IMR-90 (cell line): Measurements from ENCODE around the gene AGBL1. TPM values are rescaled to one million over a fixed set of nuclear protein-coding genes. Genes with fewer than 3 reads are reported as not detected.

Experiments used
- ATAC-seq: fragments of 200-7000 bp; cut with Tn5 transposase; 2 replicates; pipeline ENCODE4 v1.9.1; 2020; ENCODE audit warnings: low read depth, mild to moderate bottlenecking, moderate library complexity
- BruUV-seq: library from RNA; stranded (reverse); fragments of 400-500 nt; replicated peaks from 2 replicates; lab custom pipeline; 2021; lab: Mats Ljungman, UMichigan
- CTCF ChIA-PET: fragments of 300-600 bp; formaldehyde crosslinking; extraction: SDS; loops from one replicate; lab custom pipeline; 2021; ENCODE audit warnings: antibody characterized with exemption; lab: Yijun Ruan, JAX
- POLR2A ChIA-PET: fragments of 300-600 bp; sonication (Branson Sonifier 250); formaldehyde crosslinking; loops from one replicate; lab custom pipeline; 2022; ENCODE audit warnings: antibody characterized with exemption; ENCODE audit not compliant: unreplicated experiment; lab: Charles Lee
- DNase-seq: peaks from one replicate; pipeline ENCODE4 v3.0.0; 2013
- H2AFZ ChIP-seq: replicated peaks from 2 replicates; pipeline ENCODE3; 2013; ENCODE audit warnings: low read length, mild to moderate bottlenecking; ENCODE audit not compliant: poor library complexity
- H2AK5ac ChIP-seq: 2 replicates; pipeline ENCODE4 v1.6.1; 2013; ENCODE audit warnings: low read depth, low read length, inconsistent platforms
- H2AK9ac ChIP-seq: replicated peaks from 2 replicates; pipeline ENCODE3; 2013; ENCODE audit warnings: mild to moderate bottlenecking, low read depth, low read length, moderate library complexity; ENCODE audit not compliant: poor library complexity
- H2BK120ac ChIP-seq: 2 replicates; pipeline ENCODE4 v1.6.1; 2013; ENCODE audit warnings: low read depth, low read length, inconsistent platforms
- H2BK15ac ChIP-seq: 3 replicates; pipeline ENCODE4 v1.6.1; 2013; ENCODE audit warnings: low read depth, low read length, inconsistent platforms
- H2BK20ac ChIP-seq: 2 replicates; pipeline ENCODE4 v1.6.1; 2013; ENCODE audit warnings: low read depth, mild to moderate bottlenecking, inconsistent platforms, low read length, moderate library complexity
- H2BK5ac ChIP-seq: 2 replicates; pipeline ENCODE4 v1.6.1; 2013; ENCODE audit warnings: mild to moderate bottlenecking, low read depth, low read length, inconsistent platforms; ENCODE audit not compliant: poor library complexity, severe bottlenecking
- H3K14ac ChIP-seq: replicated peaks from 2 replicates; pipeline ENCODE4 v1.6.1; 2013; ENCODE audit warnings: low read depth, low read length, inconsistent platforms
- H3K18ac ChIP-seq: 2 replicates; pipeline ENCODE4 v1.6.1; 2013; ENCODE audit warnings: low read depth, low read length, control low read depth
- H3K23ac ChIP-seq: 2 replicates; pipeline ENCODE4 v1.6.1; 2013; ENCODE audit warnings: low read depth, low read length, inconsistent platforms
- H3K27ac ChIP-seq: 2 replicates; pipeline ENCODE4 v1.5.1; 2013; ENCODE audit warnings: mild to moderate bottlenecking, control low read depth, low read length; ENCODE audit not compliant: insufficient read depth
- H3K27me3 ChIP-seq: 2 replicates; pipeline ENCODE4 v1.6.1; 2013; ENCODE audit warnings: low read length; ENCODE audit not compliant: control insufficient read depth, insufficient read depth
- H3K36me3 ChIP-seq: 2 replicates; pipeline ENCODE4 v1.6.1; 2013; ENCODE audit warnings: low read length, mixed read lengths; ENCODE audit not compliant: control insufficient read depth, insufficient read depth
- H3K4ac ChIP-seq: 2 replicates; pipeline ENCODE4 v1.6.1; 2013; ENCODE audit warnings: low read depth, low read length, inconsistent platforms
- H3K4me1 ChIP-seq: 2 replicates; pipeline ENCODE4 v1.6.1; 2013; ENCODE audit warnings: low read length, mixed read lengths; ENCODE audit not compliant: control insufficient read depth, insufficient read depth
- H3K4me2 ChIP-seq: 2 replicates; pipeline ENCODE4 v1.6.1; 2013; ENCODE audit warnings: low read depth, mild to moderate bottlenecking, control low read depth, low read length, moderate library complexity
- H3K4me3 ChIP-seq: 2 replicates; pipeline ENCODE4 v1.5.1; 2013; ENCODE audit warnings: low read depth, mild to moderate bottlenecking, control low read depth, low read length, moderate library complexity; ENCODE audit not compliant: insufficient read depth
- H3K56ac ChIP-seq: 2 replicates; pipeline ENCODE4 v1.6.1; 2013; ENCODE audit warnings: low read length, inconsistent platforms; ENCODE audit not compliant: insufficient read depth; ENCODE audit errors: extremely low read depth
- H3K79me1 ChIP-seq, 2 experiments: 2 replicates each; pipeline ENCODE4 v1.6.1; 2013; ENCODE audit warnings: low read length in 2 of 2, inconsistent platforms in 1 of 2, low read depth in 1 of 2
- H3K9ac ChIP-seq: 2 replicates; pipeline ENCODE4 v1.6.1; 2013; ENCODE audit warnings: low read depth, low read length, control low read depth
- H3K9me1 ChIP-seq: 2 replicates; pipeline ENCODE4 v1.6.1; 2013; ENCODE audit warnings: low read length, inconsistent platforms; ENCODE audit not compliant: insufficient read depth
- H3K9me3 ChIP-seq: 2 replicates; pipeline ENCODE4 v1.6.1; 2013; ENCODE audit warnings: low read length; ENCODE audit not compliant: control insufficient read depth, insufficient read depth
- H4K20me1 ChIP-seq: 2 replicates; pipeline ENCODE4 v1.6.1; 2013; ENCODE audit warnings: low read length, inconsistent platforms; ENCODE audit not compliant: insufficient read depth
- H4K5ac ChIP-seq: 2 replicates; pipeline ENCODE4 v1.6.1; 2013; ENCODE audit warnings: mild to moderate bottlenecking, low read depth, low read length, control low read depth
- H4K8ac ChIP-seq, 2 experiments: 2 replicates each; pipeline ENCODE4 v1.6.1; 2013; ENCODE audit warnings: low read depth in 2 of 2, low read length in 2 of 2, control low read depth in 1 of 2, inconsistent platforms in 1 of 2
- H4K91ac ChIP-seq: 2 replicates; pipeline ENCODE4 v1.6.1; 2013; ENCODE audit warnings: low read depth, low read length, inconsistent platforms; ENCODE audit not compliant: insufficient read depth
- BHLHE40 ChIP-seq: fragments of 150-350 bp; IDR thresholded peaks from 2 replicates; pipeline ENCODE4 v1.6.1; 2016; ENCODE audit warnings: mild to moderate bottlenecking, low read depth, low read length
- CEBPB ChIP-seq: IDR thresholded peaks from 2 replicates; pipeline ENCODE4 v1.6.1; 2012; ENCODE audit warnings: low read depth, low read length, improper control_type of control experiment
- CHD1 ChIP-seq: IDR thresholded peaks from 2 replicates; pipeline ENCODE4 v1.6.1; 2012; ENCODE audit warnings: low read depth, low read length, improper control_type of control experiment
- FOS ChIP-seq: fragments of 150-350 bp; IDR thresholded peaks from 2 replicates; pipeline ENCODE4 v1.6.1; 2016; ENCODE audit warnings: low read depth, low read length
- MAFK ChIP-seq: IDR thresholded peaks from 2 replicates; pipeline ENCODE4 v1.6.1; 2012; ENCODE audit warnings: low read depth, low read length, improper control_type of control experiment
- MAZ ChIP-seq: IDR thresholded peaks from 2 replicates; pipeline ENCODE4 v1.6.1; 2012; ENCODE audit warnings: low read depth, mild to moderate bottlenecking, low read length, improper control_type of control experiment, moderate library complexity, borderline replicate concordance
- MXI1 ChIP-seq: IDR thresholded peaks from 2 replicates; pipeline ENCODE4 v1.6.1; 2012; ENCODE audit warnings: low read depth, mild to moderate bottlenecking, low read length, moderate library complexity, borderline replicate concordance
- NFE2L2 ChIP-seq: fragments of 150-350 bp; IDR thresholded peaks from 2 replicates; pipeline ENCODE4 v1.6.1; 2016; ENCODE audit warnings: low read depth, mild to moderate bottlenecking, low read length
- POLR2A ChIP-seq: IDR thresholded peaks from 2 replicates; pipeline ENCODE4 v1.6.1; 2012; ENCODE audit warnings: mild to moderate bottlenecking, low read depth, low read length
- RAD21 ChIP-seq: IDR thresholded peaks from 2 replicates; pipeline ENCODE4 v1.6.1; 2012; ENCODE audit warnings: low read length, improper control_type of control experiment
- RCOR1 ChIP-seq: IDR thresholded peaks from 2 replicates; pipeline ENCODE4 v1.6.1; 2012; ENCODE audit warnings: mild to moderate bottlenecking, low read length, improper control_type of control experiment; ENCODE audit not compliant: insufficient replicate concordance
- RFX5 ChIP-seq: IDR thresholded peaks from 2 replicates; pipeline ENCODE4 v1.8.0; 2012; ENCODE audit warnings: low read depth, mild to moderate bottlenecking, low read length, moderate library complexity
- SMC3 ChIP-seq: fragments of 150-350 bp; IDR thresholded peaks from 2 replicates; pipeline ENCODE4 v1.6.1; 2016; ENCODE audit warnings: low read depth, mild to moderate bottlenecking, antibody characterized with exemption, low read length, moderate library complexity
- WGBS, 2 experiments: methylation state at CpG; one replicate each; pipeline versions ENCODE4 v1.1.5 to v1.1.7; 2013; ENCODE audit warnings: missing lambda C conversion rate in 2 of 2; ENCODE audit not compliant: insufficient read length in 1 of 2; ENCODE audit errors: extremely low coverage in 2 of 2; 5-methylcytosine and 5-hydroxymethylcytosine counted together
- dilution Hi-C: fragments of 300-500 bp; cut with HindIII; formaldehyde crosslinking; loops from one replicate; pipeline ENCODE4 v1.14.3; 2018; ENCODE audit warnings: low sequenced_read_pairs; ENCODE audit not compliant: unreplicated experiment
- in situ Hi-C: fragments of 300-500 bp; cut with MboI; formaldehyde crosslinking; loops from 3 replicates; pipeline ENCODE4 v1.14.3; 2019; ENCODE audit warnings: low sequenced_read_pairs, inconsistent platforms, mixed read lengths
- intact Hi-C: fragments of 100-400 bp; cut with micrococcal nuclease; formaldehyde crosslinking; loops from 2 replicates; pipeline ENCODE4 v1.10.0; 2022
- polyA plus RNA-seq, 3 experiments: library from polyadenylated mRNA; depleted of rRNA; stranded (reverse); fragments of >200 nt; gene quantifications; 2 replicates each; pipeline ENCODE4 v1.2.3, GENCODE V29; 2012; ENCODE audit warnings: low replicate concordance in 1 of 3
- total RNA-seq: library from RNA; depleted of rRNA; stranded (reverse); fragments of >200 nt; gene quantifications from 2 replicates; pipeline ENCODE4 v1.2.3, GENCODE V29; 2012
- TF ChIP-seq, protein P1 (sequence below): conservative IDR thresholded peaks from 2 replicates; pipeline ENCODE4 v1.5.1; 2012; ENCODE audit warnings: mild to moderate bottlenecking, low read depth, low read length, improper control_type of control experiment
- TF ChIP-seq, protein P2 (sequence below): fragments of 150-350 bp; IDR thresholded peaks from 2 replicates; pipeline ENCODE4 v1.6.1; 2017; ENCODE audit warnings: mild to moderate bottlenecking, antibody characterized with exemption, low read length, low read depth
- TF ChIP-seq, protein P3 (sequence below): fragments of 150-350 bp; IDR thresholded peaks from 2 replicates; pipeline ENCODE4 v1.6.1; 2016; ENCODE audit warnings: low read depth, mild to moderate bottlenecking, low read length, moderate library complexity, borderline replicate concordance

The AGBL1 gene
- total and polyA plus RNA-seq, 2 of the 4 experiments (the other 2 are of a cell fraction): not detected

DNA sequence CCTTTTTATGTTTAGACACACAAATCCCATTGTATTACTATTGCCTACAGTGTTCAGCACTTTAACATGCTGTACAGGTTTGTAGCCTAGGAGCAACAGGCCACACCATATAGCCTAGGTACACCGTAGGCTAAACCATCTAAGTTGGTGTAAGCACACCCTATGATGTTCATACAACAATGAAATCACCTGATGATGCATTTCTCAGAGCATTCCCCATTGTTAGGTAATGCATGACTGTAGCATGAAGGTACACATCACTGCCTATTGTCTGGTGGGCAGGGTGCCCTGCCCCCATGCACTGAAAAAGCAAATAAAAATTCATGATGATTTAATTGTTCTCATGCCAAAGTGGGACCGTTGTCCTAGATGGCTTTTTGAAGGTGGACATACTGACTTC, 183.6 kb downstream of the AGBL1 start:
- no peak overlapping the region for H3K18ac ChIP-seq
- H4K5ac ChIP-seq: no peak overlapping the region
- no peak overlapping the region for H3K4me2 ChIP-seq
- dilution Hi-C loops: no loop called here
- no peaks in the 10 kb centered on the region for H3K36me3 ChIP-seq
- in situ Hi-C loops: no loop called here
- H3K14ac ChIP-seq: no peak overlapping the region
- H2AFZ ChIP-seq: no peak overlapping the region
- no peak overlapping the region for H2BK20ac ChIP-seq
- no peak overlapping the region for H2AK5ac ChIP-seq
- intact Hi-C loops: no loop called here
- H2AK9ac ChIP-seq: no peak overlapping the region
- DNase-seq (no peak), ATAC-seq (no peak)
- WGBS, 2 experiments: no CpG with 5 or more reads among the region's 2 CpGs
- H3K9me1 ChIP-seq: no peaks in the 10 kb centered on the region
- ChIA-PET POLR2A (no interaction called here), CTCF (no interaction called here)
- no peaks in the 10 kb centered on the region for H3K27me3 ChIP-seq
- no peak overlapping the region for H2BK15ac ChIP-seq
- H2BK120ac ChIP-seq: no peak overlapping the region
- no peaks in the 10 kb centered on the region for H3K4me1 ChIP-seq
- no peak overlapping the region for H3K9ac ChIP-seq
- H2BK5ac ChIP-seq: no peak overlapping the region
- BruUV-seq: no TSS peak
- no peak overlapping the region for H3K4me3 ChIP-seq
- TF ChIP-seq, protein P1, sequence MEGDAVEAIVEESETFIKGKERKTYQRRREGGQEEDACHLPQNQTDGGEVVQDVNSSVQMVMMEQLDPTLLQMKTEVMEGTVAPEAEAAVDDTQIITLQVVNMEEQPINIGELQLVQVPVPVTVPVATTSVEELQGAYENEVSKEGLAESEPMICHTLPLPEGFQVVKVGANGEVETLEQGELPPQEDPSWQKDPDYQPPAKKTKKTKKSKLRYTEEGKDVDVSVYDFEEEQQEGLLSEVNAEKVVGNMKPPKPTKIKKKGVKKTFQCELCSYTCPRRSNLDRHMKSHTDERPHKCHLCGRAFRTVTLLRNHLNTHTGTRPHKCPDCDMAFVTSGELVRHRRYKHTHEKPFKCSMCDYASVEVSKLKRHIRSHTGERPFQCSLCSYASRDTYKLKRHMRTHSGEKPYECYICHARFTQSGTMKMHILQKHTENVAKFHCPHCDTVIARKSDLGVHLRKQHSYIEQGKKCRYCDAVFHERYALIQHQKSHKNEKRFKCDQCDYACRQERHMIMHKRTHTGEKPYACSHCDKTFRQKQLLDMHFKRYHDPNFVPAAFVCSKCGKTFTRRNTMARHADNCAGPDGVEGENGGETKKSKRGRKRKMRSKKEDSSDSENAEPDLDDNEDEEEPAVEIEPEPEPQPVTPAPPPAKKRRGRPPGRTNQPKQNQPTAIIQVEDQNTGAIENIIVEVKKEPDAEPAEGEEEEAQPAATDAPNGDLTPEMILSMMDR: no peak
- TF ChIP-seq SMC3 (no peak), RAD21 (no peak), FOS (no peak), BHLHE40 (no peak), POLR2A (no peak), RCOR1 (no peak), CHD1 (no peak), MAFK (no peak), MXI1 (no peak), NFE2L2 (no peak), MAZ (no peak), RFX5 (no peak), CEBPB (no peak)
- TF ChIP-seq, protein P2, sequence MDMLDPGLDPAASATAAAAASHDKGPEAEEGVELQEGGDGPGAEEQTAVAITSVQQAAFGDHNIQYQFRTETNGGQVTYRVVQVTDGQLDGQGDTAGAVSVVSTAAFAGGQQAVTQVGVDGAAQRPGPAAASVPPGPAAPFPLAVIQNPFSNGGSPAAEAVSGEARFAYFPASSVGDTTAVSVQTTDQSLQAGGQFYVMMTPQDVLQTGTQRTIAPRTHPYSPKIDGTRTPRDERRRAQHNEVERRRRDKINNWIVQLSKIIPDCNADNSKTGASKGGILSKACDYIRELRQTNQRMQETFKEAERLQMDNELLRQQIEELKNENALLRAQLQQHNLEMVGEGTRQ: no peak
- TF ChIP-seq, protein P3, sequence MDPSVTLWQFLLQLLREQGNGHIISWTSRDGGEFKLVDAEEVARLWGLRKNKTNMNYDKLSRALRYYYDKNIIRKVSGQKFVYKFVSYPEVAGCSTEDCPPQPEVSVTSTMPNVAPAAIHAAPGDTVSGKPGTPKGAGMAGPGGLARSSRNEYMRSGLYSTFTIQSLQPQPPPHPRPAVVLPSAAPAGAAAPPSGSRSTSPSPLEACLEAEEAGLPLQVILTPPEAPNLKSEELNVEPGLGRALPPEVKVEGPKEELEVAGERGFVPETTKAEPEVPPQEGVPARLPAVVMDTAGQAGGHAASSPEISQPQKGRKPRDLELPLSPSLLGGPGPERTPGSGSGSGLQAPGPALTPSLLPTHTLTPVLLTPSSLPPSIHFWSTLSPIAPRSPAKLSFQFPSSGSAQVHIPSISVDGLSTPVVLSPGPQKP: no peak
- H3K23ac ChIP-seq: no peak overlapping the region
- H3K79me1 ChIP-seq: no peaks in the 10 kb centered on the region
- H3K56ac ChIP-seq: no peak overlapping the region
- H4K91ac ChIP-seq: no peak overlapping the region
- H4K20me1 ChIP-seq: no peaks in the 10 kb centered on the region
- no peak overlapping the region for H3K4ac ChIP-seq
- no peak overlapping the region for H4K8ac ChIP-seq
- H3K9me3 ChIP-seq: peaks cover 22% of the 10 kb centered on the region
- H3K27ac ChIP-seq: no peak overlapping the region
